WTC11 (cell line): ENCODE measurements around the gene IL7R. TPM values are rescaled to one million over a fixed set of nuclear protein-coding genes. Genes with fewer than 3 reads are reported as not detected.

ENCODE experiments used
- ATAC-seq: fragments of 200-7000 bp; cut with Tn5 transposase; 2 replicates; pipeline ENCODE4 v1.10.0; 2021; ENCODE audit warnings: mild to moderate bottlenecking, moderate library complexity
- CTCF ChIA-PET: fragments of 300-600 bp; sonication (Branson Sonifier 250); formaldehyde crosslinking; loops from one replicate; lab custom pipeline; 2021; ENCODE audit warnings: antibody characterized with exemption; lab: Charles Lee
- POLR2A ChIA-PET: fragments of 350-600 bp; sonication (Branson Sonifier 250); formaldehyde crosslinking; loops from one replicate; lab custom pipeline; 2021; ENCODE audit warnings: antibody characterized with exemption; lab: Charles Lee
- DNase-seq: peaks from one replicate; pipeline ENCODE4 v3.0.0; 2021; ENCODE audit warnings: low spot score
- H3K27ac Mint-ChIP-seq: 2 replicates; pipeline ENCODE4 v1.8.0; 2021; ENCODE audit warnings: mixed read lengths
- H3K27me3 Mint-ChIP-seq: 2 replicates; pipeline ENCODE4 v1.8.0; 2021; ENCODE audit warnings: low read depth, mild to moderate bottlenecking, moderate library complexity, mixed read lengths
- H3K36me3 Mint-ChIP-seq: 2 replicates; pipeline ENCODE4 v1.8.0; 2021; ENCODE audit warnings: mixed read lengths
- H3K4me1 Mint-ChIP-seq: 2 replicates; pipeline ENCODE4 v1.8.0; 2022; ENCODE audit warnings: mixed read lengths
- H3K4me3 Mint-ChIP-seq: 2 replicates; pipeline ENCODE4 v1.8.0; 2021; ENCODE audit warnings: mild to moderate bottlenecking, moderate library complexity, mixed read lengths
- H3K9me3 Mint-ChIP-seq: 2 replicates; pipeline ENCODE4 v1.8.0; 2021; ENCODE audit warnings: mixed read lengths
- CREB1 ChIP-seq: sonication (generic); formaldehyde crosslinking; IDR thresholded peaks from 2 replicates; pipeline ENCODE4 v1.8.0; 2023; ENCODE audit warnings: mild to moderate bottlenecking, missing genetic modification reagents
- FOXJ3 ChIP-seq: sonication (generic); formaldehyde crosslinking; IDR thresholded peaks from 2 replicates; pipeline ENCODE4 v1.9.0; 2021; ENCODE audit warnings: missing genetic modification reagents, mild to moderate bottlenecking, borderline replicate concordance
- IRF2 ChIP-seq: sonication (generic); formaldehyde crosslinking; IDR thresholded peaks from 2 replicates; pipeline ENCODE4 v1.8.0; 2022; ENCODE audit warnings: low read depth, missing genetic modification reagents, borderline replicate concordance
- JAZF1 ChIP-seq: fragments of 250-450 bp; sonication (Bioruptor Pico); IDR thresholded peaks from 2 replicates; pipeline ENCODE4 v1.9.0; 2021; ENCODE audit warnings: moderate library complexity, mild to moderate bottlenecking, inconsistent platforms
- NR1H2 ChIP-seq: sonication (generic); formaldehyde crosslinking; IDR thresholded peaks from 2 replicates; pipeline ENCODE4 v1.9.0; 2021; ENCODE audit warnings: mild to moderate bottlenecking, moderate library complexity, missing genetic modification reagents
- NR2C2 ChIP-seq: sonication (generic); formaldehyde crosslinking; IDR thresholded peaks from 2 replicates; pipeline ENCODE4 v1.8.0; 2022; ENCODE audit warnings: mild to moderate bottlenecking, missing genetic modification reagents
- NR3C1 ChIP-seq: sonication (generic); formaldehyde crosslinking; conservative IDR thresholded peaks from 2 replicates; pipeline ENCODE4 v1.8.1; 2023; ENCODE audit warnings: low read depth, mild to moderate bottlenecking, missing genetic modification reagents
- PRRX2 ChIP-seq: fragments of 250-450 bp; sonication (Bioruptor Pico); IDR thresholded peaks from 2 replicates; pipeline ENCODE4 v1.8.0; 2021; ENCODE audit warnings: mild to moderate bottlenecking
- RORB ChIP-seq: fragments of 250-450 bp; sonication (Bioruptor Pico); IDR thresholded peaks from 2 replicates; pipeline ENCODE4 v1.9.0; 2021; ENCODE audit warnings: mild to moderate bottlenecking
- TP53 ChIP-seq: sonication (generic); formaldehyde crosslinking; IDR thresholded peaks from 2 replicates; pipeline ENCODE4 v1.8.1; 2023; ENCODE audit warnings: mild to moderate bottlenecking, missing genetic modification reagents
- ZNF121 ChIP-seq: sonication (generic); formaldehyde crosslinking; IDR thresholded peaks from 2 replicates; pipeline ENCODE4 v1.8.0; 2023; ENCODE audit warnings: missing genetic modification reagents
- ZNF219 ChIP-seq: sonication (generic); formaldehyde crosslinking; IDR thresholded peaks from 2 replicates; pipeline ENCODE4 v1.8.0; 2023; ENCODE audit warnings: missing genetic modification reagents, mild to moderate bottlenecking, borderline replicate concordance
- ZNF263 ChIP-seq: sonication (generic); formaldehyde crosslinking; IDR thresholded peaks from 2 replicates; pipeline ENCODE4 v1.8.1; 2022; ENCODE audit warnings: low read depth, mild to moderate bottlenecking, moderate library complexity, missing genetic modification reagents
- ZNF396 ChIP-seq: fragments of 250-450 bp; sonication (Bioruptor Pico); IDR thresholded peaks from 2 replicates; pipeline ENCODE4 v1.8.0; 2021; ENCODE audit warnings: mild to moderate bottlenecking, moderate library complexity, borderline replicate concordance
- total RNA-seq: library from RNA; stranded (reverse); gene quantifications from 3 replicates; pipeline ENCODE4 v1.2.3, GENCODE V29; 2021
- TF ChIP-seq, protein P1 (sequence below): sonication (generic); formaldehyde crosslinking; IDR thresholded peaks from 2 replicates; pipeline ENCODE4 v1.8.1; 2023; ENCODE audit warnings: mild to moderate bottlenecking, missing genetic modification reagents, moderate library complexity
- TF ChIP-seq, protein P2 (sequence below): fragments of 200-600 bp; IDR thresholded peaks from 2 replicates; pipeline ENCODE4 v1.8.0; 2022; ENCODE audit warnings: antibody characterized with exemption
- TF ChIP-seq, protein P3 (sequence below): sonication (generic); formaldehyde crosslinking; IDR thresholded peaks from 2 replicates; pipeline ENCODE4 v1.8.0; 2022; ENCODE audit warnings: mild to moderate bottlenecking, missing genetic modification reagents
- TF ChIP-seq, protein P4 (sequence below): fragments of 250-450 bp; sonication (Bioruptor Pico); IDR thresholded peaks from 2 replicates; pipeline ENCODE4 v1.9.0; 2021; ENCODE audit warnings: mild to moderate bottlenecking
- TF ChIP-seq, protein P5 (sequence below): sonication (generic); formaldehyde crosslinking; IDR thresholded peaks from 2 replicates; pipeline ENCODE4 v1.8.1; 2023; ENCODE audit warnings: mild to moderate bottlenecking, moderate library complexity, missing genetic modification reagents
- TF ChIP-seq, protein P6 (sequence below): sonication (generic); formaldehyde crosslinking; IDR thresholded peaks from 2 replicates; pipeline ENCODE4 v1.8.1; 2022; ENCODE audit warnings: low read depth, missing genetic modification reagents, borderline replicate concordance
- TF ChIP-seq, protein P7 (sequence below): sonication (generic); formaldehyde crosslinking; IDR thresholded peaks from 2 replicates; pipeline ENCODE4 v1.8.0; 2022; ENCODE audit warnings: mild to moderate bottlenecking, missing genetic modification reagents

Gene IL7R
- total RNA-seq, 1 experiment from 2014 or later, result 0.57 TPM

DNA sequence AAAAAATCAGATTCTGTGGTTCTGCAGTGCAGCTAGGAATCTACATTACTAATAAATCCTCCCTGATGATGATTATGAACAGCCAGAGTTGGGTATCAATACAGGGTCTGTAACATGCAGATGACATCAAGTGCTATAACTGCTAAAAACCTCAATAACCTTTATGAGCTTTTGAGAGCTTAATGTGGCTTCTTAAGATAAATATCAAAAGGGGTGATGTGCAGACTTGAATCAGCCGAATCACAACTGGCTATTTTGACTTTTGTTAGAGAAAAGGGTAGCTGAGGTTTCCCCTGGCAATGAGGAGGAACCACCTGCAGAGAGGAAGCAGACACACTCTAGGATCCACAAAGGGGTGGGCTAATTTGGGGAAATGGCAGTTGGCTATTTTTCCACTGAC is 51.5 kb downstream of the IL7R start:
- no peak overlapping the region for H3K27ac Mint-ChIP-seq
- DNase-seq, result no peak
- ChIA-PET POLR2A (no interaction called here), CTCF (interaction anchor here (0.7 kb wide), 1 partner anchor 18 kb away, joined by 3 read pairs; no protein-coding TSS in a partner anchor)
- peak; percentile 69 for ATAC-seq
- peaks cover 10% of the 10 kb centered on the region for H3K4me1 Mint-ChIP-seq
- peaks cover 16% of the 10 kb centered on the region for H3K27me3 Mint-ChIP-seq
- H3K36me3 Mint-ChIP-seq, result peaks cover 27% of the 10 kb centered on the region
- H3K9me3 Mint-ChIP-seq, result peaks cover 57% of the 10 kb centered on the region
- no peak overlapping the region for H3K4me3 Mint-ChIP-seq
- TF ChIP-seq, protein P1, sequence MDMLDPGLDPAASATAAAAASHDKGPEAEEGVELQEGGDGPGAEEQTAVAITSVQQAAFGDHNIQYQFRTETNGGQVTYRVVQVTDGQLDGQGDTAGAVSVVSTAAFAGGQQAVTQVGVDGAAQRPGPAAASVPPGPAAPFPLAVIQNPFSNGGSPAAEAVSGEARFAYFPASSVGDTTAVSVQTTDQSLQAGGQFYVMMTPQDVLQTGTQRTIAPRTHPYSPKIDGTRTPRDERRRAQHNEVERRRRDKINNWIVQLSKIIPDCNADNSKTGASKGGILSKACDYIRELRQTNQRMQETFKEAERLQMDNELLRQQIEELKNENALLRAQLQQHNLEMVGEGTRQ (CRISPR knock-in tag), result no peak
- TF ChIP-seq, protein P2, sequence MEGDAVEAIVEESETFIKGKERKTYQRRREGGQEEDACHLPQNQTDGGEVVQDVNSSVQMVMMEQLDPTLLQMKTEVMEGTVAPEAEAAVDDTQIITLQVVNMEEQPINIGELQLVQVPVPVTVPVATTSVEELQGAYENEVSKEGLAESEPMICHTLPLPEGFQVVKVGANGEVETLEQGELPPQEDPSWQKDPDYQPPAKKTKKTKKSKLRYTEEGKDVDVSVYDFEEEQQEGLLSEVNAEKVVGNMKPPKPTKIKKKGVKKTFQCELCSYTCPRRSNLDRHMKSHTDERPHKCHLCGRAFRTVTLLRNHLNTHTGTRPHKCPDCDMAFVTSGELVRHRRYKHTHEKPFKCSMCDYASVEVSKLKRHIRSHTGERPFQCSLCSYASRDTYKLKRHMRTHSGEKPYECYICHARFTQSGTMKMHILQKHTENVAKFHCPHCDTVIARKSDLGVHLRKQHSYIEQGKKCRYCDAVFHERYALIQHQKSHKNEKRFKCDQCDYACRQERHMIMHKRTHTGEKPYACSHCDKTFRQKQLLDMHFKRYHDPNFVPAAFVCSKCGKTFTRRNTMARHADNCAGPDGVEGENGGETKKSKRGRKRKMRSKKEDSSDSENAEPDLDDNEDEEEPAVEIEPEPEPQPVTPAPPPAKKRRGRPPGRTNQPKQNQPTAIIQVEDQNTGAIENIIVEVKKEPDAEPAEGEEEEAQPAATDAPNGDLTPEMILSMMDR, result no peak
- TF ChIP-seq TP53 (CRISPR knock-in tag), result no peak
- TF ChIP-seq, protein P3, sequence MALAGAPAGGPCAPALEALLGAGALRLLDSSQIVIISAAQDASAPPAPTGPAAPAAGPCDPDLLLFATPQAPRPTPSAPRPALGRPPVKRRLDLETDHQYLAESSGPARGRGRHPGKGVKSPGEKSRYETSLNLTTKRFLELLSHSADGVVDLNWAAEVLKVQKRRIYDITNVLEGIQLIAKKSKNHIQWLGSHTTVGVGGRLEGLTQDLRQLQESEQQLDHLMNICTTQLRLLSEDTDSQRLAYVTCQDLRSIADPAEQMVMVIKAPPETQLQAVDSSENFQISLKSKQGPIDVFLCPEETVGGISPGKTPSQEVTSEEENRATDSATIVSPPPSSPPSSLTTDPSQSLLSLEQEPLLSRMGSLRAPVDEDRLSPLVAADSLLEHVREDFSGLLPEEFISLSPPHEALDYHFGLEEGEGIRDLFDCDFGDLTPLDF, result no peak
- TF ChIP-seq JAZF1, result no peak
- no peak for TF ChIP-seq ZNF396 (CRISPR knock-in tag)
- TF ChIP-seq RORB (CRISPR knock-in tag), result no peak
- no peak for TF ChIP-seq IRF2 (CRISPR knock-in tag)
- TF ChIP-seq ZNF219 (CRISPR knock-in tag), result no peak

DNA sequence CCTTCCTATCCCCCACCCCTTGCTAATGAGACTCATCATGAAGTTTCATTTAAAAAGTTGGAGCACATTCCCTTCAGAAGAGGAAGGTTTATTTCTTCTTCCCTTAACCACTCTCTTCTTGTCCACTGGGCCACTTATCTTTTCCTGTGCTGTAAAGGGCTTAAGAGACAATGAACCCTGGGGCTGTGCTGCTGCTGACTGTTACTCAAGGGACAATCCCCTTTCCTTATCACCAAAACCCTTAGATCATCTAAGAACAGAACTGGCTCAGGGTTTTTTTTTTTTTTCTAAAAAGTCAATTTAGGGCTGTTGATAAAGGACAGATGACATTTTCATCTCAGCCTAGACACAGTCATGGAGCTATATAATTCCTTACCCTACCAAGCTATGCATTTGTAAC is 52.1 kb downstream of the IL7R start:
- CTCF ChIA-PET, result interaction anchor here (0.6 kb wide), 1 partner anchor 164 kb away, joined by 3 read pairs; no protein-coding TSS in a partner anchor
- peaks cover 10% of the 10 kb centered on the region for H3K4me1 Mint-ChIP-seq
- TF ChIP-seq, protein P1 (CRISPR knock-in tag), result no peak
- TF ChIP-seq CREB1, result no peak
- no peak for TF ChIP-seq NR2C2
- TF ChIP-seq, protein P4, sequence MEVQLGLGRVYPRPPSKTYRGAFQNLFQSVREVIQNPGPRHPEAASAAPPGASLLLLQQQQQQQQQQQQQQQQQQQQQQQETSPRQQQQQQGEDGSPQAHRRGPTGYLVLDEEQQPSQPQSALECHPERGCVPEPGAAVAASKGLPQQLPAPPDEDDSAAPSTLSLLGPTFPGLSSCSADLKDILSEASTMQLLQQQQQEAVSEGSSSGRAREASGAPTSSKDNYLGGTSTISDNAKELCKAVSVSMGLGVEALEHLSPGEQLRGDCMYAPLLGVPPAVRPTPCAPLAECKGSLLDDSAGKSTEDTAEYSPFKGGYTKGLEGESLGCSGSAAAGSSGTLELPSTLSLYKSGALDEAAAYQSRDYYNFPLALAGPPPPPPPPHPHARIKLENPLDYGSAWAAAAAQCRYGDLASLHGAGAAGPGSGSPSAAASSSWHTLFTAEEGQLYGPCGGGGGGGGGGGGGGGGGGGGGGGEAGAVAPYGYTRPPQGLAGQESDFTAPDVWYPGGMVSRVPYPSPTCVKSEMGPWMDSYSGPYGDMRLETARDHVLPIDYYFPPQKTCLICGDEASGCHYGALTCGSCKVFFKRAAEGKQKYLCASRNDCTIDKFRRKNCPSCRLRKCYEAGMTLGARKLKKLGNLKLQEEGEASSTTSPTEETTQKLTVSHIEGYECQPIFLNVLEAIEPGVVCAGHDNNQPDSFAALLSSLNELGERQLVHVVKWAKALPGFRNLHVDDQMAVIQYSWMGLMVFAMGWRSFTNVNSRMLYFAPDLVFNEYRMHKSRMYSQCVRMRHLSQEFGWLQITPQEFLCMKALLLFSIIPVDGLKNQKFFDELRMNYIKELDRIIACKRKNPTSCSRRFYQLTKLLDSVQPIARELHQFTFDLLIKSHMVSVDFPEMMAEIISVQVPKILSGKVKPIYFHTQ (CRISPR knock-in tag), result no peak
- TF ChIP-seq, all 79 proteins: peak for 0
- POLR2A ChIA-PET, result interaction anchor here (0.7 kb wide), 1 partner anchor 127 kb away, joined by 3 read pairs; no protein-coding TSS in a partner anchor
- peaks cover 30% of the 10 kb centered on the region for H3K36me3 Mint-ChIP-seq
- peaks cover 60% of the 10 kb centered on the region for H3K9me3 Mint-ChIP-seq
- peak; percentile 55 for ATAC-seq
- no peak overlapping the region for H3K4me3 Mint-ChIP-seq
- H3K27me3 Mint-ChIP-seq, result peaks cover 16% of the 10 kb centered on the region
- no peak overlapping the region for H3K27ac Mint-ChIP-seq
- no peak for DNase-seq

DNA sequence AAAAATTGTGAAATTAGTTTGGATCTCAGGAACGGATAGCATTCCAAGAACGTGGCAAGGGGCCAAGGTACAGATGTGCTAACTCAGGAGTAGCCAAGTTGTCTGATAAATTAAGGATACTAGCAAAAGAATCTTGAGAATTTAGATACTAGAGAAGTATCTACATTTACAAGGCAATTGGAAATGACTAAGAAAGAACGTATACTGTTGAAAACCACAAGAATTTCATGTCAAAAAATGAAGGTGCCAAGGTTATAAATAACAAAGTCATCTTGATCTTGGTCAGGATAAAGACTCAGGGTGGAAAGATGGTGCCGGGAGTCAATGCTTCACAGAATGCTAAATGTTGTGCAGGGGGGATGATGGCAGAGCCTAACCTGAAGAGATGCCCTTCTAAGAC is 62.5 kb downstream of the IL7R start:
- Mint-ChIP-seq H3K27ac (no peak overlapping the region), H3K27me3 (peaks cover 52% of the 10 kb centered on the region), H3K9me3 (peaks cover 45% of the 10 kb centered on the region), H3K4me3 (no peak overlapping the region), H3K36me3 (0 out of 2 replicates have a peak, but pooled peaks cover 3% of the 10 kb centered on the region), H3K4me1 (no peaks in the 10 kb centered on the region)
- POLR2A ChIA-PET, result no interaction called here
- CTCF ChIA-PET, result interaction anchor here (0.6 to 1.0 kb wide), 2 partner anchors 142 to 489 kb away, joined by 3 read pairs; no protein-coding TSS in a partner anchor
- no peak for DNase-seq
- ATAC-seq, result no peak
- TF ChIP-seq, protein P5, sequence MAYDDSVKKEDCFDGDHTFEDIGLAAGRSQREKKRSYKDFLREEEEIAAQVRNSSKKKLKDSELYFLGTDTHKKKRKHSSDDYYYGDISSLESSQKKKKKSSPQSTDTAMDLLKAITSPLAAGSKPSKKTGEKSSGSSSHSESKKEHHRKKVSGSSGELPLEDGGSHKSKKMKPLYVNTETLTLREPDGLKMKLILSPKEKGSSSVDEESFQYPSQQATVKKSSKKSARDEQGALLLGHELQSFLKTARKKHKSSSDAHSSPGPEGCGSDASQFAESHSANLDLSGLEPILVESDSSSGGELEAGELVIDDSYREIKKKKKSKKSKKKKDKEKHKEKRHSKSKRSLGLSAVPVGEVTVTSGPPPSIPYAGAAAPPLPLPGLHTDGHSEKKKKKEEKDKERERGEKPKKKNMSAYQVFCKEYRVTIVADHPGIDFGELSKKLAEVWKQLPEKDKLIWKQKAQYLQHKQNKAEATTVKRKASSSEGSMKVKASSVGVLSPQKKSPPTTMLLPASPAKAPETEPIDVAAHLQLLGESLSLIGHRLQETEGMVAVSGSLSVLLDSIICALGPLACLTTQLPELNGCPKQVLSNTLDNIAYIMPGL (CRISPR knock-in tag), result no peak
- TF ChIP-seq ZNF263 (CRISPR knock-in tag) (no peak), FOXJ3 (CRISPR knock-in tag) (no peak), PRRX2 (CRISPR knock-in tag) (no peak), NR3C1 (CRISPR knock-in tag) (no peak), NR1H2 (CRISPR knock-in tag) (no peak), ZNF121 (CRISPR knock-in tag) (no peak)
- TF ChIP-seq, protein P6, sequence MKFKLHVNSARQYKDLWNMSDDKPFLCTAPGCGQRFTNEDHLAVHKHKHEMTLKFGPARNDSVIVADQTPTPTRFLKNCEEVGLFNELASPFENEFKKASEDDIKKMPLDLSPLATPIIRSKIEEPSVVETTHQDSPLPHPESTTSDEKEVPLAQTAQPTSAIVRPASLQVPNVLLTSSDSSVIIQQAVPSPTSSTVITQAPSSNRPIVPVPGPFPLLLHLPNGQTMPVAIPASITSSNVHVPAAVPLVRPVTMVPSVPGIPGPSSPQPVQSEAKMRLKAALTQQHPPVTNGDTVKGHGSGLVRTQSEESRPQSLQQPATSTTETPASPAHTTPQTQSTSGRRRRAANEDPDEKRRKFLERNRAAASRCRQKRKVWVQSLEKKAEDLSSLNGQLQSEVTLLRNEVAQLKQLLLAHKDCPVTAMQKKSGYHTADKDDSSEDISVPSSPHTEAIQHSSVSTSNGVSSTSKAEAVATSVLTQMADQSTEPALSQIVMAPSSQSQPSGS (CRISPR knock-in tag), result no peak
- TF ChIP-seq, protein P7, sequence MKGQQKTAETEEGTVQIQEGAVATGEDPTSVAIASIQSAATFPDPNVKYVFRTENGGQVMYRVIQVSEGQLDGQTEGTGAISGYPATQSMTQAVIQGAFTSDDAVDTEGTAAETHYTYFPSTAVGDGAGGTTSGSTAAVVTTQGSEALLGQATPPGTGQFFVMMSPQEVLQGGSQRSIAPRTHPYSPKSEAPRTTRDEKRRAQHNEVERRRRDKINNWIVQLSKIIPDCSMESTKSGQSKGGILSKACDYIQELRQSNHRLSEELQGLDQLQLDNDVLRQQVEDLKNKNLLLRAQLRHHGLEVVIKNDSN (CRISPR knock-in tag), result no peak
